HepG2 (cell line): ENCODE results near the gene LRRTM3.

ENCODE experiments used
- TAF1 ChIP-seq: sonication (generic); formaldehyde crosslinking; IDR thresholded peaks from 2 replicates; pipeline ENCODE4 v1.4.0; 2020; ENCODE audit warnings: missing genetic modification reagents
- TF ChIP-seq, protein P1 (sequence below): fragments of 450-650 bp; IDR thresholded peaks from 2 replicates; pipeline ENCODE4 v1.6.1; 2017

DNA sequence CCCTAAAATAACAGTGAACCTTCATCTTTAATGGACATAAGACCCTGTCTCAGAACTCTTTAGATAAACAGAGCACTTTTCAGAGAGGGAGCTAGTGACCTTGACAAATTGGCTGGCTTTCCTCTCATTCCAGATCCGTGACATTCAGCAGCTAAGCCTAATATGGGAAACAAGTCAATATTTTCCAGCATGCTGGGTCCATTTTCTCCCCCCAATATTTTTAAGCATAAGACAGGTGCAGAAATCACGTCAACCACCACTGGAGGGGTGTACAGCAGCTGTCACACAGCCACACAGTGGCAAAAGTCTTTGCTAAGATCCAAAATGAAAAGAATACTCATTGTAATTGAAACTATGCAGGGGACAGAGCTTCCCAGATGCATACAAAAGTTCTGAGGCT, 26.1 kb downstream of the LRRTM3 start:
- TF ChIP-seq, protein P1, sequence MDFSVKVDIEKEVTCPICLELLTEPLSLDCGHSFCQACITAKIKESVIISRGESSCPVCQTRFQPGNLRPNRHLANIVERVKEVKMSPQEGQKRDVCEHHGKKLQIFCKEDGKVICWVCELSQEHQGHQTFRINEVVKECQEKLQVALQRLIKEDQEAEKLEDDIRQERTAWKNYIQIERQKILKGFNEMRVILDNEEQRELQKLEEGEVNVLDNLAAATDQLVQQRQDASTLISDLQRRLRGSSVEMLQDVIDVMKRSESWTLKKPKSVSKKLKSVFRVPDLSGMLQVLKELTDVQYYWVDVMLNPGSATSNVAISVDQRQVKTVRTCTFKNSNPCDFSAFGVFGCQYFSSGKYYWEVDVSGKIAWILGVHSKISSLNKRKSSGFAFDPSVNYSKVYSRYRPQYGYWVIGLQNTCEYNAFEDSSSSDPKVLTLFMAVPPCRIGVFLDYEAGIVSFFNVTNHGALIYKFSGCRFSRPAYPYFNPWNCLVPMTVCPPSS = no peak
- no peak for TF ChIP-seq TAF1 (CRISPR knock-in tag)
